Caco-2 (cell line): ENCODE measurements around the gene SPINT3. TPM values are rescaled to one million over a fixed set of nuclear protein-coding genes. Genes with fewer than 3 reads are reported as not detected.

Experiments
- BruUV-seq: library from RNA; stranded (reverse); fragments of 400-500 nt; replicated peaks from 2 replicates; lab custom pipeline; 2021; lab: Mats Ljungman, UMichigan
- CTCF ChIA-PET: fragments of 300-600 bp; sonication (Branson Sonifier 250); formaldehyde crosslinking; loops from one replicate; lab custom pipeline; 2022; ENCODE audit warnings: antibody characterized with exemption; lab: Charles Lee
- POLR2A ChIA-PET: fragments of 300-600 bp; sonication (Branson Sonifier 250); formaldehyde crosslinking; loops from one replicate; lab custom pipeline; 2022; ENCODE audit warnings: antibody characterized with exemption; lab: Charles Lee
- DNase-seq, 2 experiments: peaks; one replicate each; pipeline versions ENCODE4 v3.0.0 to v3.0.0-alpha.2; 2020 to 2022
- H3K27me3 ChIP-seq: replicated peaks from 2 replicates; pipeline ENCODE4 v1.6.0; 2011; ENCODE audit warnings: low read length; ENCODE audit not compliant: control insufficient read depth, insufficient read depth
- H3K36me3 ChIP-seq: 2 replicates; pipeline ENCODE4 v1.5.1; 2011; ENCODE audit warnings: low read length; ENCODE audit not compliant: control insufficient read depth, insufficient read depth
- H3K4me1 ChIP-seq: fragments of 250-450 bp; sonication (Bioruptor Pico); 2 replicates; pipeline ENCODE4 v1.5.1; 2020; ENCODE audit warnings: mild to moderate bottlenecking
- H3K4me3 ChIP-seq: 2 replicates; pipeline ENCODE4 v1.5.1; 2011; ENCODE audit warnings: low read depth, mild to moderate bottlenecking, control low read depth, low read length
- H3K9me3 ChIP-seq: fragments of 250-450 bp; sonication (Bioruptor Pico); 2 replicates; pipeline ENCODE4 v1.5.1; 2020; ENCODE audit warnings: mild to moderate bottlenecking, moderate library complexity
- H3K27ac Mint-ChIP-seq: one replicate; pipeline ENCODE4 v1.8.0; 2022; ENCODE audit warnings: mixed read lengths; ENCODE audit not compliant: unreplicated experiment
- H3K27me3 Mint-ChIP-seq: one replicate; pipeline ENCODE4 v1.8.0; 2022; ENCODE audit warnings: mixed read lengths; ENCODE audit not compliant: insufficient read depth, unreplicated experiment
- H3K36me3 Mint-ChIP-seq: one replicate; pipeline ENCODE4 v1.8.0; 2022; ENCODE audit warnings: mild to moderate bottlenecking, mixed read lengths; ENCODE audit not compliant: insufficient read depth, unreplicated experiment
- H3K4me1 Mint-ChIP-seq: one replicate; pipeline ENCODE4 v1.8.0; 2022; ENCODE audit warnings: low read depth, mixed read lengths; ENCODE audit not compliant: unreplicated experiment
- H3K4me3 Mint-ChIP-seq: one replicate; pipeline ENCODE4 v1.8.0; 2022; ENCODE audit warnings: mild to moderate bottlenecking, moderate library complexity, mixed read lengths; ENCODE audit not compliant: unreplicated experiment
- H3K9me3 Mint-ChIP-seq: one replicate; pipeline ENCODE4 v1.8.0; 2022; ENCODE audit warnings: mixed read lengths; ENCODE audit not compliant: unreplicated experiment
- CTCF ChIP-seq, 2 experiments: fragments of 200-600 bp in 1 of 2; IDR thresholded peaks; 1 replicate in 1 of 2; 2 replicates in 1 of 2; pipeline versions ENCODE4 v1.5.1 to v1.8.0; 2011 to 2022; ENCODE audit warnings: antibody characterized with exemption in 1 of 2, control low read depth in 1 of 2, inconsistent platforms in 1 of 2, low read depth in 1 of 2, low read length in 1 of 2, mild to moderate bottlenecking in 1 of 2, moderate library complexity in 1 of 2; ENCODE audit not compliant: insufficient read depth in 1 of 2, severe bottlenecking in 1 of 2, unreplicated experiment in 1 of 2
- intact Hi-C: fragments of 100-400 bp; cut with micrococcal nuclease; formaldehyde crosslinking; loops from one replicate; pipeline ENCODE4 v1.10.0; 2022; ENCODE audit not compliant: unreplicated experiment
- total RNA-seq: library from RNA; stranded (reverse); gene quantifications from 2 replicates; pipeline ENCODE4 v1.2.3, GENCODE V29; 2022

SPINT3 gene
- total RNA-seq, 1 experiment from 2014 or later: not detected

- TF ChIP-seq CTCF (IDR thresholded peaks at IDR 0.05; ENCODE audit: insufficient read depth in 1 of 2, low read depth in 1 of 2, low read length in 1 of 2, severe bottlenecking in 1 of 2, unreplicated experiment in 1 of 2): no peak
- H3K27me3 Mint-ChIP-seq: peaks cover 3% of the 10 kb centered on the region
- intact Hi-C loops: no loop called here
- peaks cover 8% of the 10 kb centered on the region for H3K4me1 Mint-ChIP-seq
- H3K27me3 ChIP-seq: peaks cover 2% of the 10 kb centered on the region
- H3K27ac Mint-ChIP-seq: no peak overlapping the region
- H3K36me3 Mint-ChIP-seq: no peaks in the 10 kb centered on the region
- BruUV-seq: no TSS peak
- H3K9me3 ChIP-seq: no peaks in the 10 kb centered on the region
- CTCF ChIA-PET: interaction anchor here (0.9 to 1.4 kb wide), 2 partner anchors 27 to 308 kb away, joined by 3 to 6 read pairs; no protein-coding TSS in a partner anchor
- no peak for DNase-seq
- POLR2A ChIA-PET: no interaction called here
- no peaks in the 10 kb centered on the region for H3K9me3 Mint-ChIP-seq
- peaks cover 4% of the 10 kb centered on the region; the same call in 1 of the 2 replicates for H3K4me1 ChIP-seq
- H3K4me3 ChIP-seq: no peak overlapping the region
- no peaks in the 10 kb centered on the region for H3K36me3 ChIP-seq
- no peak overlapping the region for H3K4me3 Mint-ChIP-seq
Observed at GRCh38 chr20:45463709-45464108, 51.7 kb downstream of the SPINT3 start.

- no peak for DNase-seq
- ChIA-PET CTCF (interaction anchor here (0.9 to 1.4 kb wide), 2 partner anchors 26 to 309 kb away, joined by 3 to 6 read pairs; no protein-coding TSS in a partner anchor), POLR2A (no interaction called here)
- intact Hi-C loops: no loop called here
- H3K9me3 Mint-ChIP-seq: no peaks in the 10 kb centered on the region
- H3K4me1 Mint-ChIP-seq: peaks cover under 1% of the 10 kb centered on the region
- H3K27me3 ChIP-seq: peaks cover 2% of the 10 kb centered on the region
- no peaks in the 10 kb centered on the region for H3K36me3 Mint-ChIP-seq
- peaks cover under 1% of the 10 kb centered on the region; the same call in 1 of the 2 replicates for H3K4me1 ChIP-seq
- BruUV-seq: no TSS peak
- peaks cover 3% of the 10 kb centered on the region for H3K27me3 Mint-ChIP-seq
- no peak overlapping the region for H3K4me3 ChIP-seq
- H3K27ac Mint-ChIP-seq: no peak overlapping the region
- no peaks in the 10 kb centered on the region for H3K9me3 ChIP-seq
- no peaks in the 10 kb centered on the region for H3K36me3 ChIP-seq
- no peak for TF ChIP-seq CTCF (IDR thresholded peaks at IDR 0.05; ENCODE audit: insufficient read depth in 1 of 2, low read depth in 1 of 2, low read length in 1 of 2, severe bottlenecking in 1 of 2, unreplicated experiment in 1 of 2)
- no peak overlapping the region for H3K4me3 Mint-ChIP-seq
Observed at GRCh38 chr20:45462711-45463509, 52.5 kb downstream of the SPINT3 start.

Other genes starting within 250 kb of the SPINT3 start
- not detected in 2 replicates for gene RBPJL, start 208.8 kb downstream of the SPINT3 start, total RNA-seq
- gene MATN4, start 207.3 kb downstream of the SPINT3 start, total RNA-seq: not detected in 2 replicates
- gene SDC4, start 167.2 kb downstream of the SPINT3 start, total RNA-seq: 227 and 242 TPM in 2 replicates
- 62.1 and 67.1 TPM in 2 replicates for gene SYS1, start 152.5 kb downstream of the SPINT3 start, total RNA-seq
- not detected in 2 replicates for gene TP53TG5, start 137.3 kb downstream of the SPINT3 start, total RNA-seq
- 71.0 and 74.3 TPM in 2 replicates for gene DBNDD2, start 107.3 kb downstream of the SPINT3 start, total RNA-seq
- 239 and 259 TPM in 2 replicates for gene PIGT, start 99.5 kb downstream of the SPINT3 start, total RNA-seq
- gene WFDC2, start 45.9 kb downstream of the SPINT3 start, total RNA-seq: 14.3 and 16.9 TPM in 2 replicates
- not detected in 2 replicates for gene WFDC6, start 23.9 kb upstream of the SPINT3 start, total RNA-seq
- gene EPPIN, start 31.8 kb upstream of the SPINT3 start, total RNA-seq: not detected in 2 replicates
- not detected in 2 replicates for gene WFDC8, start 63.7 kb upstream of the SPINT3 start, total RNA-seq
- not detected in 2 replicates for gene WFDC10A, start 114.1 kb upstream of the SPINT3 start, total RNA-seq
- not detected in 2 replicates for gene WFDC9, start 115.7 kb upstream of the SPINT3 start, total RNA-seq
- gene WFDC11, start 154.6 kb upstream of the SPINT3 start, total RNA-seq: not detected in 2 replicates
- gene WFDC13, start 186.4 kb upstream of the SPINT3 start, total RNA-seq: not detected in 2 replicates
- gene WFDC10B, start 189.4 kb upstream of the SPINT3 start, total RNA-seq: not detected in 2 replicates
- not detected in 2 replicates for gene SPINT4, start 206.7 kb upstream of the SPINT3 start, total RNA-seq